HG03159 (cell line): ENCODE data around the gene TUBD1.
A peak's percentile ranks its signal among the peaks of the same experiment; 100 is the strongest.
"Not testable (repeated sequence)": the region's sequence is repeated elsewhere in the genome, so short reads cannot be mapped to it uniquely, and the experiment has no call there.

ENCODE experiments used
- ATAC-seq: cut with Tn5 transposase; IDR thresholded peaks from one replicate; pipeline ENCODE4 v1.9.1; 2021; ENCODE audit warnings: mild to moderate bottlenecking, moderate library complexity; ENCODE audit not compliant: unreplicated experiment

TUBD1 gene

DNA sequence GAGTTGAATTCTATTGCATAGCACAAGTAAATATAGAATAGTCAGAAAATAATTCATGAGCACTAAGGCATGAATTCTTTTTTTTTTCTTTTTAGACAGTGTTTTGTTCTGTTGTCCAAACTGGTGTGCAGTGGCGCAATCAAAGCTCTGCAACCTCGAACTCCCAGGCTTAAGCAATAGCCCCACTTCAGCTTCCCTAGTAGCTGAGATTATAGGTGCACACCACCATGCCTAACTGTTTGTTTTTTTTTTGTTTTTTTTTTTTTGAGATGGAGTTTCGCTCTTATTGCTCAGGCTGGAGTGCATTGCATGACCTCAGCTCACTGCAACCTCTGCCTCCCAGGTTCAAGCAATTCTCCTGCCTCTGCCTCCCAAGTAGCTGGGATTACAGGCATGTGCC is 16.6 kb downstream of the TUBD1 start:
- ATAC-seq = no peak

DNA sequence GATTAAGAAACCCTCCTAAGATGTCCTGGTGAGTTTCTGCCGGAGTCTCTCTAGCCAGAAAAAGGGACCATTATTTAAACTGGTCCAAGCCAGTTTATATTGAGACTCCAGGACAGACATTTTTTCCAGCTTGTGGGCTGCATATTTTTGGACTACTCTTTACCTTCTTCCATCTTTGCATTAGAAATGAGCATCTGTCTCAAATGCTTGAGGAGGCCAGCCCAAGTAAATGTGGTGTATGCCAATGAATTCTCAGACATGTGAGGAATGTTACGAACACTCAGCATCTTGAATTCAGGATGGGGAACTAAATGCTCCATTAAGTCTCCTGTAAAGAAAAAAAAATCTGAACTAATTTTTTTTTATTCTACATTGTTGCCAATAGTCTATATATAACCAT is 18.4 kb downstream of the TUBD1 start:
- no peak for ATAC-seq

DNA sequence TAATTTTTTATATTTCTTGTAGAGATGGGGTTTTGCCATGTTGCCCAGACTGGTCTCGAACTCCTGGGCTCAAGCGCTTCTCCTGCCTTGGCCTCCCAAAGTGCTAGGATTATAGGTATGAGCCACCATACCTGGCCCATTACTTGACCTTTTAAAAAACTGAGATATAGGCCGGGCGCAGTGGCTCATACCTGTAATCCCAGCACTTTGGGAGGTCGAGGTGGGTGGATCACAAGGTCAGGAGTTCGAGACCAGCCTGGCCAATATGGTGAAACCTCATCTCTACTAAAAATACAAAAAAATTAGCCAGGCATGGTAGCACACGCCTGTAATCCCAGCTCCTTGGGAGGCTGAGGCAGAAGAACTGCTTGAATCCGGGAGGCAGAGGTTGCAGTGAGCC is 19.3 kb downstream of the TUBD1 start:
- ATAC-seq = not testable (repeated sequence)

GRCh38 chr17:59872351-59872750 is 20.4 kb downstream of the TUBD1 start:
- ATAC-seq = no peak

- no peak for ATAC-seq
Measured at GRCh38 chr17:59870482-59870881, 22.3 kb downstream of the TUBD1 start.

GRCh38 chr17:59869941-59870218 is 22.9 kb downstream of the TUBD1 start:
- ATAC-seq = no peak

DNA sequence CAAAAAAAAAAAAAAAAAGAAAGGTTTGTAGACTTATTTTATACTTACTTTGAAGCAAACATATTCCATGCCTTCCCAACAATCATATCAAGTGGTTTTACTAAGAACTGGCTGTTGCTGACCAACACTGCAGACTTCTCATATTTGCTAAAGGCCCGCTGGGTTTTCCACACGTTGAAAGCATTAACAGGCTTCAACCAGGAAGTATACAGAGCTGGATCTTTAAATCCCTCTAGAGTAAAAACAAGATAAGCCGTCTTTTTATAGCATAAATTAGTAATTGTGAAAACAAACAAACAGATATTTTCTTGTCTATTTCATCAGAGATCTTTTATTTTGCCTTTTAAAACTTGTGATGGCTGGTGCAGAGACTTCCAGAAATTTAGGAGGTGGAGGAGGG is 29.1 kb downstream of the TUBD1 start:
- ATAC-seq = no peak

- no peak for ATAC-seq
Measured at GRCh38 chr17:59859444-59860025, 33.2 kb downstream of the TUBD1 start.

DNA sequence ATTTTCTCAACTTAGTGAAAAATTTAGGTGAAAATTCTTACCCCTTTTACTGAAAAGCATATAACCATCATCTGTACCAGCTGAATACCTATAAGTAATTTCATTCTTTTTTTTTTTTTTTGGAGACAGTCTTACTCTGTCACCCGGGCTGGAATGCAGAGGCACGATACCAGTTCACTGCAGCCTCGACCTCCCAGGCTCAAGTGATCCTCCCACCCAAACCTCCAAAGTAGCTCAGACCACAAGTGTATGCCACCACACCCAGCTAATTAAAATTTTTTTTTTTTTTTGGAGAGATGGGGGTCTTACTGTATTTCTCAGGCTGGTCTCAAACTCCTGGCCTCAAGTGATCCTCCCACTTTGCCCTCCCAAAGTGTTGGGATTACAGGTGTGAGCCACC is 33.8 kb downstream of the TUBD1 start:
- no peak for ATAC-seq

DNA sequence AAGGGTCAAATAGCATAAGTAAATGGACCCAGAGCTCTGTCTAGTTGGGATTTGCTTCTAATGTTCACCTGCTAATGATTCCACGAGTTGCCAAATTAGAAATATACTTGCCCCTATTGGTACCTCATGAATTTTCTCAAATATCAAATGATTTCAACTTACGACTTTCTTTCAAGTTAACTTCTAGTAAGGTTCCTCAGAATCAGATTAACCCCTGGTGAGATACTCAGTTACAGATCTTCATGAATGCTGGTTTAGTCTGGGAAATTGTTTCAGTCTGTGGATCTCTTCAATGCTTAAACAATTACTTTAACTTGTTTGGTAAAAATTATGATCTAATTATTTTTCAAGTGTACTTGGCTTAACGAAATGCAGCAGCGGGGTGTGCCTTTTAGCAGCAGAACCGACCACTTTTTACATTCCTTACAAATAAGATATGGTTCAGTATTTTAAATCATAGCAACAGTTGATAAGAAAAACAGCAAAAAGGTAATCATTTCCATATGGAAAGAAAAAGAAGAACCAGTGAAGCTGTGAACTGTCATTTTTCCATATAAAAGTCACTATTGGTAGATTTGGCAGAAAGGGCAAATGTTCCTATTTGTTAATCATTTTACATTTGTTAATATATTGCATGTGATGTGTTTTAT is 34.5 kb downstream of the TUBD1 start:
- ATAC-seq = no peak

- ATAC-seq = no peak
Measured at GRCh38 chr17:59856859-59857794, 35.6 kb downstream of the TUBD1 start.

GRCh38 chr17:59853919-59854729 is 38.6 kb downstream of the TUBD1 start:
- ATAC-seq = not testable (repeated sequence)

GRCh38 chr17:59853168-59853918 is 39.4 kb downstream of the TUBD1 start:
- ATAC-seq = no peak

GRCh38 chr17:59852847-59853167 is 39.9 kb downstream of the TUBD1 start:
- ATAC-seq = not testable (repeated sequence)

DNA sequence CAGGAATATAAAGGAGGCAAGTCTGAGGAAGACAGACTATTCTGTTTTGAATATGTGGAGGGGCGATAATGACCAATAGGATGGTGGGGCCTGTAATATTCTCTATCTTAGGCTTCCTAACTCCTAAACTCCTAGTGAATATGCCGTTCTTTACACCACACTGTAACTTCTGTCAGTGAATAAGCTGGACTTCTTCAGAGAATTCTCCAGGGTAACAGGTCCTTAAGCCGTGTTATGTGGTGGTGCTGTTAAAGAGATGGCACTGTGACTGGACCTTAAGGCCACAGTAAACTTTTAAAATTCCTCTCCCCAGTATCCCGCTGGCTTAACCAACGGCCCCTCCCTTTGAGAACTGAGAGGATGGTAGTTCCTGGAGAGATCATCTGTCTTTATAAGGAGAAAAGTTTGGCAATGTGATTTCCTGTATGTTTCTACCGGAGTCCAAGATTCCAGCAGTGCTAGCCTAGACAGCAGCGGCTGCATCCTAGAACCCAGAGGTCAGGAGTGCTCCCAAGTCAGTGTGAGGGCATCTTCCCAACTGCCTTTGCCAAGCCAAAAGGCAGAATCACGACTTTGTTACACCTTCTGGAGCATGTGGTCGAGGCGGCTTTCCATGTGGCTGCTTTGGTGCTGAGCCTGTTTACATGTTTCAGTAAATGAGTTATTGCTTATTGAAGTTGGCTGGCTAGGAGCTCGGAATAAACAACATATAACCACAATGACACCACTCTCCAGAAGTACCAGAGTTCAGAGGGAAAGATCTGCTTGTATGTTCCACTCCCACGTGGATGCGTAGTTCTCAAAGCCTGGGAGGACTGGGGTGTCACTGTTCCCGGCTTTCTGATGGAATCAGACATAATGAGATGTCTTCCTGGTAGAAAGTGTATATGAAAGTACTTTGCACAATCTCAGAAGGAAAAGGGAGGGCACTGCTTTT is 41.0 kb downstream of the TUBD1 start:
- ATAC-seq = no peak

DNA sequence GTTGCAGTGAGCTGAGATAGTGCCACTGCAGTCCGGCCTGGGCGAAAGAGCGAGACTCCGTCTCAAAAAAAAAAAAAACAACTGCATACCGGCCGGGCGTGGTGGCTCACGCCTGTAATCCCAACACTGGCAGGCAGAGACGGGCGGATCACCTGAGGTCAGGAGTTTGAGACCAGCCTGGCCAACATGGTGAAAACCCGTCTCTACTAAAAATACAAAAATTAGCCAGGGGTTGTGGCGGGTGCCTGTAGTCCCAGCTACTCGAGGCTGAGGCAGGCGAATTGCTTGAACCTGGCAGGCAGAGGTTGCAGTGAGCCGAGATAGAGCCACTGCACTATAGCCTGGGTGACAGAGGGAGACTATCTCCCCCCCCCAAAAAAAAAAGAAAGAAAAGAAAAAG is 42.4 kb downstream of the TUBD1 start:
- ATAC-seq = not testable (repeated sequence)

GRCh38 chr17:59848778-59849177 is 44.0 kb downstream of the TUBD1 start:
- no peak for ATAC-seq

DNA sequence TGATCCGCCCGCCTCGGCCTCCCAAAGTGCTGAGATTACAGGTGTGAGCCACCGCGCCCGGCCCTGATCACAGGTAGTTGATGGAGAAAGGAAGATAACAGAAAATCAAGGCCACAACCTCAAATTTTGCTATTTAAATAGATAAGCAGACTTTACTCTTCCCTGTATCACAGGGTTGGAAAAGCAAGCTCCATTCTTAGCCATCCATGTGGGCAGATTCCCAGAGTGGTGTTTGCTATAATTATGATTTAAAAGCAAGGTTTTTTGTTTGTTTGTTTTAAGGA is 44.4 kb downstream of the TUBD1 start:
- ATAC-seq = no peak

DNA sequence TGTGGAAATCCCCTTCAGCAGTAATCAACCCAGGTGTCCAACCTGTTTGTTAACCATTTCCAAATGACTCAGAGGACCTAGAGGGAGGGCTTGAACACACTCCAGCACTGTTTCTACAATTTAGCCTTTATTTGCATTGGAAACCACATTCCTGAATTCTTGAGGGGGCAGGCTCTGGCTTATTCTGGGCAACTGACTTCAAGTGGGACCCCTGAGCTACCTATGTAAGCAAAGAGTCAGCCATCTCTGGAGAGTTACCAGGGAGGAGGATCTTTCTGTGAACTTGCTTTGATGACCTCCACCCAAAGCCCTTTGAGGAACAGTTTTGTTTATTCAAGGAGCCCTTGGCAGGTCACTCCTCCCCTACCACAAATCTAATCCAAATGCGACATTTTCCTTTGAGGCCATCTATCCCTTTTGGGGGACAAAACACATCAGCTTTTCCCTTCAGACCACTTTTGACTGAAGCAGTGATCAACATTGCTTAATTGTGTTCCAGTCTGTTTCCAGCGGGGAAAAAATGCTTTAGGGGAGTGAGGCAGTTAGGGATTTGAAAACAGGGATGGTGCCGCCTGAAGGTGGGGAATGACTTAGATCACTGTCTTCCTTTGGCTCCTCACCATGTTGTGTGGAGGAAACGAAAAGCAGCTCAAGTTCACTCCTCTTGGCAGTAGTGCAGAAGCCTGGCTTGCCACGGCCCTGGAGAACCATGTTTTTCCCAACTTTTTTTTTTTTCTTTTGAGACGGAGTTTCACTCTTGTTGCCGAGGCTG is 46.2 kb downstream of the TUBD1 start:
- ATAC-seq = peak; percentile 56
